Left colon (tissue), 2 donors: ENCODE results near the gene GATAD2A. TPM values are rescaled to one million over a fixed set of nuclear protein-coding genes. Genes with fewer than 3 reads are reported as not detected.
"Not testable (repeated sequence)": the region's sequence is repeated elsewhere in the genome, so short reads cannot be mapped to it uniquely, and the experiment has no call there.

Source experiments
- ATAC-seq: fragments of 200-7000 bp; cut with Tn5 transposase; one replicate; pipeline ENCODE4 v1.9.1; 2020; ENCODE audit warnings: mild to moderate bottlenecking, moderate library complexity
- DNase-seq, 2 donors: peaks; one replicate each; pipeline ENCODE4 v3.0.0-alpha.2; 2020
- intact Hi-C, 2 donors: fragments of 100-400 bp; cut with DNase I in 1 of 2; cut with micrococcal nuclease in 1 of 2; formaldehyde crosslinking; loops; one replicate each; pipeline versions ENCODE4 v1.11.2 to v1.14.0; 2022; cut with DNase I, micrococcal nuclease
- long read RNA-seq: library from polyadenylated mRNA; unstranded; transcript quantifications from one replicate; pipeline ENCODE4 v2.0.0, GENCODE V29; 2021
- total RNA-seq, 2 donors: library from RNA; stranded (reverse); fragmentation: NEBNext Ultra II Directional; extraction: Animal tissue kit (Norgen Biotek cat#: 25700); gene quantifications; one replicate each; pipeline ENCODE4 v1.2.1, GENCODE V29; 2021
- donor health status: DM: no; HTN: no; CAD: no.
- donor health status: DM: yes; HTN: yes; CAD: no.

Gene GATAD2A, protein sequence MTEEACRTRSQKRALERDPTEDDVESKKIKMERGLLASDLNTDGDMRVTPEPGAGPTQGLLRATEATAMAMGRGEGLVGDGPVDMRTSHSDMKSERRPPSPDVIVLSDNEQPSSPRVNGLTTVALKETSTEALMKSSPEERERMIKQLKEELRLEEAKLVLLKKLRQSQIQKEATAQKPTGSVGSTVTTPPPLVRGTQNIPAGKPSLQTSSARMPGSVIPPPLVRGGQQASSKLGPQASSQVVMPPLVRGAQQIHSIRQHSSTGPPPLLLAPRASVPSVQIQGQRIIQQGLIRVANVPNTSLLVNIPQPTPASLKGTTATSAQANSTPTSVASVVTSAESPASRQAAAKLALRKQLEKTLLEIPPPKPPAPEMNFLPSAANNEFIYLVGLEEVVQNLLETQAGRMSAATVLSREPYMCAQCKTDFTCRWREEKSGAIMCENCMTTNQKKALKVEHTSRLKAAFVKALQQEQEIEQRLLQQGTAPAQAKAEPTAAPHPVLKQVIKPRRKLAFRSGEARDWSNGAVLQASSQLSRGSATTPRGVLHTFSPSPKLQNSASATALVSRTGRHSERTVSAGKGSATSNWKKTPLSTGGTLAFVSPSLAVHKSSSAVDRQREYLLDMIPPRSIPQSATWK
- 100 to 1,000 TPM; 104 to 135 TPM for total RNA-seq
- long read RNA-seq, partial matches to known transcripts: 30 of 52 reads
- long read RNA-seq, other reads (novel, unspliced or antisense): 22 of 52 reads

DNA sequence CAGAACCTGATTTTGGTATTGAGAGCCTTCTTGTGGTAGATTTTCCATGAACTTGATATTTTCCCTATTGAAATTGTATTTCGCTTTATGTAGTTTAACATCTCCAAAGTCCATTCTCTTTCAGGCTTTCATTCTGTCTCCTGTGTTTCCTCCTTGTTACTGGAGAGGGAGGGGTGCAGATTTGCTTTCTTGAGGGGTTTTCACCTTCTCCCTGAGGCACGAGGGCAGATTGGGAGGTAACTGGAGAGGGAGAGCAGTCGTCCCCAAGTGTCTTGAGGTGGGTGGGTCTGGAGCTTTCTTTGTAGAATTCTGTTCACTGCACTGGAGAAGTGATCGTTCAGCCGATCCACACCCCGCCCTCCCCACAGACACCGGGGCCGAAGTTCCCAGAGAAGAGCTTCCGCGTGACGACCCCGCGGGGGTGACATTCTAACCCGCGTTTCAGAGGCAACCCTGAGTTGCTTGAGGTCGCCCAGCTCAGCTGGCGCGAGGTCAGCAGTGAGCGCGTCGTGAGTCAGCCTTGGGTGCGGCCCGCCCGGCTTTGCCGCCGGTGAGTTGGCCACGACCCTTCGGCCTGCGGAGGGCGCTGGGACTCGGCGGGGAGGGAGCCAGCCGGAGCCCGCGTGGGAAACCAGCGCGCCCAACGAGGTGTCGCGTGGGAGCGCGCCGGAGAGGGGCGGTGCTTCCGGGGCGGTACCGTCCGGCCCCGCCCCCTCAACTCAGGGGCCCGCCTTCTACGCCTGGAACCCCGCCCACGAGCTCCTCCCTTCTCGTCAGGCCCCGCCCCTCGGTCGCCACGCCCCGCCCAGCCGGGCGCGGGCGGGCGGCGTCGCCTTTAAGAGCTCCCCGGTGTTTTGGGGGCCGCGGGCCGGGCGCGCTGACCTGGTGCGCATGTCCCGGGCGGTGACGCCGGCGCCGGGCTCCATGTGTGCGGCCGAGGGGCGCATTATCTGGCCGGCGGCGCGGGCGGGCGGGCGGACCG, at the start of gene GATAD2A:
Gene GATAD2A (plus strand): TSS at position 797 of the 982 bp plus-strand sequence. CDS start 59,671 bp downstream, outside the sequence.
- peak; percentile 85 for ATAC-seq
- intact Hi-C loops: loop anchor here in 1 of 2 donors (5.0 kb wide), 1 partner anchor 213 kb away; the partner anchor contains the start of genes BORCS8 and RFXANK
- peak; percentile 90 to 96 for DNase-seq

DNA sequence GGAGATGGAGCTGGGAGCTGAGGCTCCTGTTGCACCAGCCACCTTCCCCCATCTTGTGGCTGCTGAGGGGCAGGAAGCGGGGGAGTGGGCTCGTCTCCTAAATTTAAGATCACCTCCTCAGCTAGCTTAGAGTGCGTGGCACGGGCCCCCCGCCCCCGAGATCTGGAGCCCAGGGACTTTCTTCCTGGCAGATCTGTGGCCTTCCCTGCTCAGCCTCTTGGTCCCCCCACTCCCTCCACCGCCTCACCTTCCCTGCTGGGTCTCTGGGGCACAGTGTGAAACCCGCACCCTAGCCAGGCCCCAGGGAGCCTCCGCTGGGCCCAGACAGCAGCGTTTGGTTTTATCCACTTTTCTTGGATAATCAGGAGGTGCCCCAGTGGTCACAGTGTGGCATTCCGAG, 49.0 kb upstream of the GATAD2A start:
- no peak for ATAC-seq
- DNase-seq: no peak
- intact Hi-C loops: no loop called here

DNA sequence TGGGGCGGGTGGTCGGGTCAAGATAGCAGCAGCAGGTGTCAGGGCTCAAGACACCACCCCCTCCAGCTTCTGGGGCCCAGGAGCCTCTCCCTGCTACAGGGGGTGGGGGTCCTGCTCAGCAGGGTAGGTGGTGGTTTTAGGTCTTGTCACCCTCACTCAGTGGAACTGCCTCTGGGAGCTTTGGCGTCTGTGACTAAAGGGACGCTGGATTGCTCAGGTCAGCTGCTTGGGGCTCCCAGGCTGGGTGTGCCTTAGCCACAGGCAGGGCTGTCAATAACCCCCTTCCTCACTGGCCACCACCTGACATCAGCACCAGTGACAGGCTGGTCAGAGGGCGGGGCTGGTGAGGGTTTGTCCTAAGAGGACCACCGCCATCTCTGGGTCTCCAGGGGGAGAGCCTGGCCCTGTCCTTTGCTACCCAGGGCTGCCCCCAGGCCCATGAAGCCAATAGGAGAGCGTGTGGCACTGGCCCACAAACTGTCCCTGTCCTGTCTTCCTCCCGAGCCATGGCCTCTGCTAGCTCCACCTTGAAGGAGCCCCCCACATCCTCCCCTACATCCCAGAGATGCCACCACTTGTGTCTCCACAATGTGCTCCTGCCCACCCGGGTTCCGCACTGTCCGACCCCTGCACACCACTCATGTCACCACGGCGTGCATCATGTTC, 48.4 kb upstream of the GATAD2A start:
- DNase-seq: no peak
- intact Hi-C loops: no loop called here
- ATAC-seq: no peak

DNA sequence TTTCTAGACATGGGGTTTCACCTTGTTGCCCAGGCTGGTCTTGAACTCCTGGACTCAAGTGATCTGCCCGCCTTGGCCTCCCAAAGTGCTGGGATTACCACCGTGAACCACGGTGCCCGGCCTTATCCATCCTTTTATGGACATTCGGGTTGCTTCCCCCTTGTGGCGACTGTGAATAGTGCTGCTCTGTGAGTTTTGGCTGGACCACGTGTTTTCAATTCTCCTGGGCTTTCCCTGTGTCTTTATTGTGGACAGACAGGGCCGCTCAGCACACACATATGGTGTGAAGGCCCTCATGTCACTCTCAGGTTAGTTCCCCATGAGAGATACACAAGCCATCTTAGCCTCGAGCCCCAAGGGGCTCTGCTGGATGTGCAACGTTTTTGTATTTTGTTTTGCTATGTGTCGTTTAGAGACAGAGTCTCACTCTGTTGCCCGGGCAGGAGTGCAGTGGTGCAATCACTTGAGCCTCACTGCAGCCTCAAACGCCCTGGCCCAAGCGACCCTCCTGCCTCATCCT, 44.3 kb upstream of the GATAD2A start:
- intact Hi-C loops: no loop called here
- peak; percentile 64 for ATAC-seq
- peak; percentile 73 to 85 for DNase-seq

DNA sequence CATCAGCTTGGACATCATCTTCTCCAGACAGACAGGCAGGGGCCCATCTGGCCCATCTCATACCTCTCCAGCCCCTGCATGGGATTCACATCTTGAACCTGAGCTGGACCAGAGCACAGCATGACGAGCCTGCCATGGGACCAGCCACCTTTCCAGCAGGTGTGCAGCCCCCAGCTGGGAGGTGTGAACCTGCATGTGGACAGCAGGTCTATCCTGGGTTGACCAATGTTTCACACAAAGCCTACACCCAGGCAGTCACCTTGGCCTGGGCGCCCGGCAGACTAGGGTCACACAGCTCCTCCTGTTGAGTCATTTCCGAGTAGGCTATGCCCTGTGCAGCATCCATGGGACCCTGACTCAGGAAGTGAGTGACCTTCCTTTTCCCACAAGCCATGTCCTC, 43.4 kb upstream of the GATAD2A start:
- DNase-seq: no peak
- no peak for ATAC-seq
- intact Hi-C loops: no loop called here

DNA sequence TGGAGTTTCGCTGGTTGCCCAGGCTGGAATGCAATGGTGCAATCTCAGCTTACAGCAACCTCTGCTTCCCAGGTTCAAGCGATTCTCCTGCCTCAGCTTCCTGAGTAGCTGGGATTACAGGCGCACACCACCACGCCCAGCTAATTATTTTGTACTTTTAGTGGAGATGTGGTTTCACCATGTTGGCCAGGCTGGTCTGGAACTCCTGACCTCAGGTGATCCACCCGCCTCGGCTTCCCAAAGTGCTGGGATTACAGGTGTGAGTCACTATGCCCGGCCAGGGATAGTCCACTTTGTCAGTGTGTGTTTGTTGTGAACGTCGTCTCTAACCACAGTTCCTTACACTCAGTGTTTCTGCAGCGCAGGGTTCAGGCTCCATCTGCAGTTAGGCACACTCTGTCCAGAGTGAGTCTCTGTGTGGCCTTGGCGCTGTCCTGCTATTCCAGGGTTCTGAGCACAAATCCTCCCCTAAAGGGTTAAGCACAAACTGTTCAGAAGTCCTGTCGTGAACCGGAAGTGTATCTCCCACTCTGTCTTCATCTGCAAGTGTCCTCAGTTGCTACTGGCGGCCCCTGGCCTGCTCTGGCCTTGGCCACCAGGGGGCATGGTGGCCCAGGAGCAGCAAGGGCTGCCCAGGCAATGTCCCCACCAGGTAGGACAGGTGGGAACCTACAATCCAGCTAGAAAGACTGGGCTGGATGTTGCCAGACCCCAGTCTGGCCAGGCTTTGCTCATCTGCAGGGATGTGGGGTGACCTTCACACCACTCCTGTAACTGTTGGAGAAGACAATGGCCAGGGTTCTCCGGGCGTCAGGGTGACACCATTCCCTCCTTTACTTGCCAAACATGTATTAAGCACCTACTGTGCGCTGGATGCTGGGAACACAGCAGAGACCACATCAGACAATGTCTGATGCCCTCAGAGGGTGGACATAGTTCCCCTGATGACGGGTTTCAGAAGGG, 38.8 kb upstream of the GATAD2A start:
- intact Hi-C loops: loop anchor here in 1 of 2 donors (5.0 kb wide), 1 partner anchor 126 kb away; no protein-coding TSS in a partner anchor
- peak; percentile 75 to 82 for DNase-seq

DNA sequence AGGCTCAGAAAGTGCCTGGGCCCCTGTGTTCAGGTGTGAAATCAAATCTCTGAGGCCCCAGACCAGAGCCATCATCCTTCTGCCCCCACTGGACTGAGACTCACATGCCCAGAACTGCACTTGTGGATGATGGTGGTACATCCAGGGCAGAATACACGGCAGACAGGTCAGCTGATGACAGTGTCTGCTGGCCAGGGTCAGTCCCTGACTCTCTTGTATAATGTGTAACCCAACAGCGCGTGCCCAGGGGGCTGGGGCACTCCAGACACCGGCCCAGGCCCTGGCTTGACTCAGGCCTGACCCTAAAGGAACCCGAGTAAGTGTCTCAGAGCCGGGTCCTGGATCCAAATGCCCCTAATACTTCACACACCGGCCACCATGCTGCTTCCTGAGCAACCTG, 37.4 kb upstream of the GATAD2A start:
- intact Hi-C loops: loop anchor here in 1 of 2 donors (5.0 kb wide), 1 partner anchor 124 kb away; no protein-coding TSS in a partner anchor
- no peak for DNase-seq
- no peak for ATAC-seq

More for the DNA sequence above, 38.8 kb upstream of the GATAD2A start:
- peak; percentile 79 for ATAC-seq

DNA sequence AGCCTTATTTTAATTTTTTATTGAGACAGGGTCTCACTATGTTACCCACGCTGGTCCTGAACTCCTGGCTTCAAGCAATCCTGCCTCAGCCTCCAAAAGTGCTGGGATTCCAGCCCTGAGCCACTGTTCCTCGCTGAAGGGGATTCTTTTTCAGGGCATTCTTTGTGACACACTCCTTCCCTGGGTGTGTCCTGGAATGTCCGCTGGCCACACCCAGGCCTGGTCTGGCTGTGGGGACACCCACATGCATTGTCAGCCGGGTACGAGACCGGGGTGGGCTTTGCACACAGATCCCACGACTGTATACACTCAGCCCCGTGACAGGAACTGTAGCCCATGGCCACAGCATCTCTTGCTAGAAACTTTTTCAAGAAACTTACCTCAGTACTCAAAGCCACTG, 34.4 kb upstream of the GATAD2A start:
- ATAC-seq (no peak), DNase-seq (no peak)
- intact Hi-C loops: no loop called here

DNA sequence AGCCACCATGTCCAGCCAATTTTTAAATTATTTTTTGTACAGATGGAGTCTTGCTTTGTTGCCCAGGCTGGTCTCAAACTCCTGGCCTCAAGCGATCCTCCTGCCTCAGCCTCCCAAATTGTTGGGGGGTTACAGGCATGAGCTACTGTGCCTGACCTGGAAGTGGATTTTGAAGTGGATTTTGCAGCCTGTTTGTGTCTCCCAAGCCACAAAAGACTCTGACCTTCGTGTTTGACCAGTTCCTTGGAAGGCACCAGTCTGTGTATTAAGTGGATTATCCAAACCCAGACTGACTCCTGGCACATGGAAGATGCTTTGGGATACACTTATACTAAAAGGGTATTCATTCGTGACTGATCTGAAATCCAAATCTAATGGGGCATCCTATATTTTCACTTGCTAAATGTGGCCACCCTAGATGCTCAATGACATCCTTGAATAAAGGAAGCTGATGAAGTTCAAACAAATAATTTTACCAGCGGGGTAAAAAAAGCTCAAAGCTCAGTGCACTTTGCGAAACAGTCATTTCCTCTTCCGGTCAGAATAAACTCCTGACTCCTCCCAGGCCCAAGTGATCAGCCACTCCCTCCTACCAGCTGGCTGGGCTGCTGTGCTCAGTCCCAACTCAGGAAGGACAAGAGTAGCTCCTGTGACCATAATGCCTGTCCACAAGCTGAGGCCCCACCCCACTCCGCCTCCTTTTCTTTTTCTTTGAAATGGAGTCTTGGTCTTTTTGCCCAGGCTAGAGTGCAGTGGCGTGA, 32.6 kb upstream of the GATAD2A start:
- intact Hi-C loops: no loop called here
- peak; percentile 89 for ATAC-seq

DNA sequence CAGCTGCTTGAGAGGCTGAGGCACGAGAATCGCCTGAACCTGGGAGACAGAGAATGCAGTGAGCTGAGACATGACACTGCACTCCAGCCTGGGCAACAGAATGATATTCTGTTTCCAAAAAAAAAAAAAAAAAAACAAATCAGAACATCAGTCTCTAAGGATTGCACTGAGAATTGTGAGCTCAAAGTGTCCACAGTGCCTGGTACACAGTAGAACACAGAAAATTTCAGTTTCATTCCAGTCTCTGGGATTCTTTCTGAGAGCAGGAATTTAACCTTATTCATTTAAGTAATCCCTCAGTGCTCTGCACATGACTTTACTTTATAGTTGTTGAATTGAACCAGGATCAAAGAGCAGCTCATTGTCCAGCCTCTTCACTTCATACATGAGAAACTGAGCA, 25.9 kb upstream of the GATAD2A start:
- no peak for DNase-seq
- no peak for ATAC-seq
- intact Hi-C loops: no loop called here

More for the DNA sequence above, 32.6 kb upstream of the GATAD2A start:
- DNase-seq: peak; percentile 82 to 91

DNA sequence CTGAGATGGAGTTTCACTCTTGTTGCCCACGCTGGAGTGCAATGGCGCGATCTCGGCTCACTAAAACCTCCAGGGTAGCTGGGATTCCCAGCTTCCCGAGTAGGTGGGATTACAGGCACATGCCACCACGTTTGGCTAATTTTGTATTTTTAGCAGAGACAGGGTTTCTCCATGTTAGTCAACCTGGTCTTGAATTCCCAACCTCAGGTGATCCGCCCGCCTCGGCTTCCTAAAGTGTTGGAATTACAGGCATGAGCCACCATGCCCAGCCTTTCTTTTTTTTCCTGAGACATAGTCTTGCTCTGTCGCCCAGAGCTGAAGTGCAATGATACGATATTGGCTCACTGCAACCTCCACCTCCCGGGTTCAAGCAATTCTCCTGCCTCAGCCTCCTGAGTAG, 25.2 kb upstream of the GATAD2A start:
- intact Hi-C loops, DNase-seq, ATAC-seq: not testable (repeated sequence)

DNA sequence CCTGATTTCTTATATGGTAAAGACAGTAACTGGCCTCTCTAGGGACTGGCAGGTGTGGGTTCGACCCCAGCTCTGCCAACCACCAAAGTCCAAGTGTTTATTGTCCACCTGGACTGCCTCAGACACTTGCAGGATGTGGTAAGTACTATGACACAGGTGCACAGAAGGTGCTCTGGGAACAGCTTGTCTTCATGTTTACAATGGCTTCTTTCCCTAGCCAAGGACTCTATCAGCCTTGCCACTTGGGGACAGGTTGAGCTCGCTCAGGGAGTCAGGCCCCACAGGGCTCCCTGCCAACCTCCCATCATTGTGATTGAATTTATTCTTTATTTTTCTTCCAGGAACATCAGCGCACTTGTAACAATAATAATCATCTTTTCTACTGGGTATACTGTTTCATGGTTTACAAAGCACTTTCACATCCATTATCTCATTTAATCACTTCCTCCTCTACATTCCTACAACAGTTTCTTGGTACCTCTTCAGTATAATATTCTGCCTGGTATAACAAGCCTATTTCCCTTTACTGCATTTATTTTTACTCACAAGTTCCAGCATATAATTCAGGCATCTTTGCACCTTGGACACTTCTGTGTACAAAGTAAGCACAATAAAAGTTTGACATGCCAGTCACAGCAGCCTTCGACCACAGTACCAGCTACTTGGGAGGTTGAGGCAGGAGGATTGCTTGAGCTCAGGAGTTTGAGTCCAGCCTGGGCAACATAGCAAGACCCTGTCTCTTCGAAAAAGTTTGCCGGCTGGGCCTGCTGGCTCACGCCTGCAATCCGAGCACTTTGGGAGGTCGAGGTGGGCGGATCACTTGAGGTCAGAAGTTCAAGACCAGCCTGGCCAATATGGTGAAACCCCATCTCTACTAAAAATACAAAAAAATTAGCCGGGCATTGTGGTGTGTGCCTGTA, 24.2 kb upstream of the GATAD2A start:
- intact Hi-C loops: no loop called here
- ATAC-seq (peak; percentile 27), DNase-seq (peak; percentile 48 to 63)

DNA sequence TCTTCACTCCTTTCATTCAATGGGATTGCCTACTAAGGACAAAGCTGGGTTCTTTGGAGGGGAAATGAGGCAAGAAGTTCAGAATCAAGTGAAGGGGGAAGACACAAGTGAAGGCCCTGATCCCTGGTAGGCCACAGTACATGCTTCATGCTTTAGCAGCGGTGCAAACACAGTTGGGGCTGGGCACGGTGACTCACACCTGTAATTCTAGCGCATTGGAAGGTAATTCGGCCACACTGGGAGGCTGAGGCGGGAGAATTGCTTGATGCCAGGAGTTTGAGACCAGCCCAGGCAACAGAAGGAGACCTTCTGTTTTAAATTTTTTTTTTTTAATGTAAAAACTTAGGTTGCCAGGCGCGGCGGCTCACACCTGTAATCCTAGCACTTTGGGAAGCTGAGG, 23.4 kb upstream of the GATAD2A start:
- ATAC-seq (no peak), DNase-seq (peak in 1 of 2 donors; percentile 65)
- intact Hi-C loops: no loop called here

DNA sequence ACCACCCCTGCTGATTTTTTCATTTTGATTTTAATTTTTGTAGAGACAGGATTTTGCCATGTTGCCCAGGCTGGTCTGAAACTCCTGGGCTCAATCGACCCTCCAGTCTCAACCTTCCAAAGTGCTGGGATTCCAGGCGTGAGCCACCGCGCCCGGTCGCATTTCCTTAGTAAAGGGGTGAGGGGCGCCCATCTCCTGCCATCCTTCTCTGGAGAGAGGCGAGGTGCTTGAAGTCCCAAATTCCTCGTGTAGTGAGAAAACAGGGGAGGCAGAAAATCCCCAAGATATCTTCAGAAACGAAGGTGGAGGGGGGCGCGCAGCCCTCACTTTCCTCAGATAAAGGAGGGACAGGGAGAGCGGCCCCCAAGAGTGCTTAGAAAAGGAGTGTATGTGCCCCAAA, 21.0 kb upstream of the GATAD2A start:
- no peak for DNase-seq

More for the DNA sequence above, 21.0 kb upstream of the GATAD2A start:
- ATAC-seq: no peak
- intact Hi-C loops: no loop called here
